ENCODE data around the gene MMAA.

- TF ChIP-seq EP300 (conservative IDR thresholded peaks at IDR 0.05; ENCODE audit: poor library complexity, severe bottlenecking): no peak
- TF ChIP-seq, protein P1, sequence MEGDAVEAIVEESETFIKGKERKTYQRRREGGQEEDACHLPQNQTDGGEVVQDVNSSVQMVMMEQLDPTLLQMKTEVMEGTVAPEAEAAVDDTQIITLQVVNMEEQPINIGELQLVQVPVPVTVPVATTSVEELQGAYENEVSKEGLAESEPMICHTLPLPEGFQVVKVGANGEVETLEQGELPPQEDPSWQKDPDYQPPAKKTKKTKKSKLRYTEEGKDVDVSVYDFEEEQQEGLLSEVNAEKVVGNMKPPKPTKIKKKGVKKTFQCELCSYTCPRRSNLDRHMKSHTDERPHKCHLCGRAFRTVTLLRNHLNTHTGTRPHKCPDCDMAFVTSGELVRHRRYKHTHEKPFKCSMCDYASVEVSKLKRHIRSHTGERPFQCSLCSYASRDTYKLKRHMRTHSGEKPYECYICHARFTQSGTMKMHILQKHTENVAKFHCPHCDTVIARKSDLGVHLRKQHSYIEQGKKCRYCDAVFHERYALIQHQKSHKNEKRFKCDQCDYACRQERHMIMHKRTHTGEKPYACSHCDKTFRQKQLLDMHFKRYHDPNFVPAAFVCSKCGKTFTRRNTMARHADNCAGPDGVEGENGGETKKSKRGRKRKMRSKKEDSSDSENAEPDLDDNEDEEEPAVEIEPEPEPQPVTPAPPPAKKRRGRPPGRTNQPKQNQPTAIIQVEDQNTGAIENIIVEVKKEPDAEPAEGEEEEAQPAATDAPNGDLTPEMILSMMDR (IDR thresholded peaks at IDR 0.05; ENCODE audit: poor library complexity, severe bottlenecking): no peak
- TF ChIP-seq TAF1 (IDR thresholded peaks at IDR 0.05; ENCODE audit: low read depth): no peak
- TF ChIP-seq RAD21 (conservative IDR thresholded peaks at IDR 0.05): no peak
These were observed 60.3 kb downstream of the MMAA start for GRCh38 chr4:145679520-145679919.

Measured in neural cell (in vitro differentiated cells).